GM18870 (cell line): ENCODE measurements around the gene CA14.
"Not testable (repeated sequence)": the region's sequence is repeated elsewhere in the genome, so short reads cannot be mapped to it uniquely, and the experiment has no call there.

ENCODE experiments used
- ATAC-seq: cut with Tn5 transposase; IDR thresholded peaks from one replicate; pipeline ENCODE4 v1.9.1; 2021; ENCODE audit warnings: moderate library complexity; ENCODE audit not compliant: unreplicated experiment

CA14 gene

GRCh38 chr1:150257624-150258585, at the start of gene CA14:
Gene CA14, plus strand, starts transcription at chr1:150257774. Its CDS starts 355 bp downstream, at chr1:150258129.
- ATAC-seq = no peak

- ATAC-seq = not testable (repeated sequence)
Observed at GRCh38 chr1:150208460-150208859, 49.1 kb upstream of the CA14 start.

- ATAC-seq = no peak
Observed at GRCh38 chr1:150210091-150210490, 47.5 kb upstream of the CA14 start.

GRCh38 chr1:150210706-150211105, 46.9 kb upstream of the CA14 start:
- no peak for ATAC-seq

GRCh38 chr1:150212070-150212469, 45.5 kb upstream of the CA14 start:
- ATAC-seq = no peak

- peak; percentile 81 for ATAC-seq
Observed at GRCh38 chr1:150213170-150214098, 44.1 kb upstream of the CA14 start.

GRCh38 chr1:150214099-150214756, 43.3 kb upstream of the CA14 start:
- ATAC-seq = not testable (repeated sequence)

- not testable (repeated sequence) for ATAC-seq
Observed at GRCh38 chr1:150215855-150216254, 41.7 kb upstream of the CA14 start.

GRCh38 chr1:150221552-150221951, 36.0 kb upstream of the CA14 start:
- ATAC-seq = no peak

GRCh38 chr1:150224983-150225382, 32.6 kb upstream of the CA14 start:
- no peak for ATAC-seq

- ATAC-seq = no peak
Observed at GRCh38 chr1:150225546-150225945, 32.0 kb upstream of the CA14 start.

GRCh38 chr1:150226486-150226885, 31.1 kb upstream of the CA14 start:
- no peak for ATAC-seq

GRCh38 chr1:150227228-150227627, 30.3 kb upstream of the CA14 start:
- no peak for ATAC-seq

GRCh38 chr1:150228246-150228645, 29.3 kb upstream of the CA14 start:
- not testable (repeated sequence) for ATAC-seq

- not testable (repeated sequence) for ATAC-seq
Observed at GRCh38 chr1:150232921-150233320, 24.7 kb upstream of the CA14 start.

- ATAC-seq = no peak
Observed at GRCh38 chr1:150233359-150234308, 23.9 kb upstream of the CA14 start.

GRCh38 chr1:150234309-150234565, 23.3 kb upstream of the CA14 start:
- no peak for ATAC-seq

- peak; percentile 30 for ATAC-seq
Observed at GRCh38 chr1:150234566-150235293, 22.8 kb upstream of the CA14 start.

- no peak for ATAC-seq
Observed at GRCh38 chr1:150235294-150235851, 22.2 kb upstream of the CA14 start.
